BLaER1 treated with 17β-estradiol and CSF1 and Interleukin-3, amounts not matched to agents 10 nM and 100 nM (cell line): ENCODE results near the gene SYNGAP1.

ENCODE experiments used
- H3K27ac ChIP-seq, 11 experiments: shearing (Covaris generic); formaldehyde crosslinking; 2 replicates each; pipeline ENCODE4 v1.8.1; 2022
- H3K27me3 ChIP-seq, 11 experiments: shearing (Covaris generic); formaldehyde crosslinking; 2 replicates each; pipeline ENCODE4 v1.8.1; 2022
- H3K36me3 ChIP-seq, 11 experiments: shearing (Covaris generic); formaldehyde crosslinking; 2 replicates each; pipeline ENCODE4 v1.8.1; 2022
- H3K4me1 ChIP-seq, 10 experiments: shearing (Covaris generic); formaldehyde crosslinking; 2 replicates each; pipeline ENCODE4 v1.8.1; 2022
- H3K4me2 ChIP-seq, 11 experiments: shearing (Covaris generic); formaldehyde crosslinking; 2 replicates each; pipeline ENCODE4 v1.8.1; 2022
- H3K4me3 ChIP-seq, 10 experiments: shearing (Covaris generic); formaldehyde crosslinking; 2 replicates each; pipeline ENCODE4 v1.8.1; 2022
- H3K9ac ChIP-seq, 11 experiments: shearing (Covaris generic); formaldehyde crosslinking; 2 replicates each; pipeline ENCODE4 v1.8.1; 2022
- H3K9me3 ChIP-seq, 11 experiments: shearing (Covaris generic); formaldehyde crosslinking; replicated peaks in 1 of 11; 2 replicates each; pipeline ENCODE4 v1.8.1; 2022
- H4K20me1 ChIP-seq, 11 experiments: shearing (Covaris generic); formaldehyde crosslinking; 2 replicates each; pipeline ENCODE4 v1.8.1; 2022
- Cebpa-rat ChIP-seq, 11 experiments: shearing (Covaris generic); IDR thresholded peaks; 2 replicates each; pipeline ENCODE4 v1.8.1; 2022

The SYNGAP1 gene

GRCh38 chr6:33423777-33424176 lies 3.9 kb downstream of the SYNGAP1 start:
- Histone ChIP-seq H3K4me1 (peaks cover 39 to 50% (median 46%) of the 10 kb centered on the region in 10 experiments), H3K27ac (no peak overlapping the region), H3K9ac (no peak overlapping the region), H3K27me3 (peaks cover 0 to 15% (median 0%) of the 10 kb centered on the region in 11 experiments; a peak in 2 of 22 replicates), H4K20me1 (peaks cover 0 to 2% (median 0%) of the 10 kb centered on the region in 11 experiments; a peak in 2 of 22 replicates), H3K36me3 (no peaks in the 10 kb centered on the region), H3K4me3 (no peak overlapping the region), H3K9me3 (no peaks in the 10 kb centered on the region), H3K4me2 (peak overlapping the region; percentile 87 to 100 (median 98))
- TF ChIP-seq Cebpa-rat (IDR thresholded peaks at IDR 0.05): no peak

DNA sequence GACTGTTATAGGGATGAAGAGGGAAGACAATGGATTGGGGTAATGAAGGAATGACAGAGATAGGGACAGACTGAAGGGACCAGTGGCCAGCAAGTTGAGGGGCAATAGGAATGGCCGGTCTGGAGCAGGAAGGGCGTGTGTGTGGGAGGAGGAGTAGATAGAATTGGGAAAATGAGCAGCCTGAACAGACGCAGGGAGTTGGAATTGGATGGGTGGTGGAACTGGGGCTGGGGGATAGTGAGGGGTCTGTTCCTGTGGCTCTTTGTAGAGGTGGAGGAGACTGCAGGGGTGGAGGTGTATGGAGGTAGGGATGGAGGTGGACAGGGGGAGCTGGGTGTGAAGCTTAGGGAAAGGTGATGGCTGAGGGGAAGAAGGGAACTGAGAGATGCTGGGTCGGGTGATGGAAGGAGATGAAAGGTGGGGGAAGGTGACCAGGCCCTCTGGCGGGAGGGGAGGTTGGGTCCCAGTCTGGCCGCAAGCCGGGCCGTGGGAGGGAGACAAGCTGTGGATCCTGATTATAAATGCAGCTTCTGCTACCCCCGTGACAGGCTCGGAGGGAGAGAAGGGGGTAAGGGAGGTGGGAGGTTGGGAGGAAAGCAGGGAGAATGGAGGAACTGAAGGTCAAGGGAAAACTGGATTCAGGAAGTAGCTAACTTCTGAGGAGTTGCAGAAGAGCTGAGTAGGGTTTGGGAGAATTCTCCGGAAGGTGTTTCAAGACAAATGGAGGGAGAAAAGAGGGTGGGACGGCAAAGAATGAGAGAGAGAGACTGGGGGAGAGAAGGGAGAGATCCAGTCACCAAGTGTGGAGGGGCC lies 5.2 kb downstream of the SYNGAP1 start:
- TF ChIP-seq Cebpa-rat (IDR thresholded peaks at IDR 0.05): no peak

DNA sequence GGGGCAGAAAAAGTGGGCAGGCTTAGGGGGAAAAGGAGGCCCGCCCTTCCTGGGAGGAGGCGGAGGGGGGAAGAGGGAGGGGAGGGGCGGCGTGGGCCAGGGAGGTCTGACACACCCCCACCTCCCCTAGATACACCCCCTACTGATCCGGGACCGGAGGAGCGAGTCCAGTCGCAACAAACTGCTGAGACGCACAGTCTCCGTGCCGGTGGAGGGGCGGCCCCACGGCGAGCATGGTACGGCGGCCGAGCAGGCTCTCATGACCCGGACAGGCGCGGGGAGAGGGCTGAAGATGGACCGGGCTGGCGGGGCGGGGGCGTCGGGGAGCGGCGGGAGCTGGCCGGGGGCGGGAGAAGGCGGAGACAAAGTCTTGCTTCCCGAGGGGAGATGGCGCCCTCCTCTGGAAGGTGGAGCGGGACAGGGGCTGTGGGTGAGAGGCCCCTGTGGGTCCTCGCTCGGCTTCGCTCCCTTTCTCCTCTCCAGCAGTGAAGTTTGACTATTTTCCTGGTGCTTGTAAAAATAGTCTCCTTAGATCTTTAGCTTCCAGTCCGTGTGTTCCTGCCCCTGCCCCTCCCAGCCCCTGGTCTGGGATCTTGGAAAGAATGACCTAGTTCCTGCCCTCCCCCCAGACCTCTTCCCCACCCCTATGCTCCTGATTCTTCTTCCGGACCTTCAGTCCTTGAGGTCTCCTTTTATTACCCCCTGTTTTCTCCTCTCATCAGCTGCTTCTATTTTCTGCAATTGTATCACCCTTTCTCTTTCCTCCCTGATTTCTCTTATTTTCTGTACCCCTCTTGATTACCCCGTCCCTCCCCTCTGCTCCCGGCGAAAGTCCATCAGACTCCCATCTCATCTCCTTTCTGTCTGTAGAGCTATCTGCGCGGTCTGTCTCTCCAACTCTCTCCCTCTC lies 6.1 kb downstream of the SYNGAP1 start:
- Histone ChIP-seq H4K20me1 (peaks cover 0 to 14% (median 0%) of the 10 kb centered on the region in 11 experiments; a peak in 4 of 22 replicates), H3K27me3 (peaks cover 0 to 15% (median 0%) of the 10 kb centered on the region in 11 experiments; a peak in 2 of 22 replicates), H3K9ac (peak overlapping the region; percentile 73 to 86 (median 82)), H3K4me1 (peaks cover 50 to 61% (median 57%) of the 10 kb centered on the region in 10 experiments), H3K9me3 (no peaks in the 10 kb centered on the region), H3K4me2 (peak overlapping the region; percentile 87 to 100 (median 98)), H3K4me3 (peak overlapping the region; percentile 58 to 78 (median 68)), H3K36me3 (no peaks in the 10 kb centered on the region), H3K27ac (peak overlapping the region; percentile 66 to 85 (median 76))
- TF ChIP-seq Cebpa-rat (IDR thresholded peaks at IDR 0.05): no peak

More for the DNA sequence above, 5.2 kb downstream of the SYNGAP1 start:
- H3K4me1 ChIP-seq: peaks cover 41 to 52% (median 48%) of the 10 kb centered on the region in 10 experiments
- H4K20me1 ChIP-seq: peaks cover 0 to 14% (median 0%) of the 10 kb centered on the region in 11 experiments; a peak in 4 of 22 replicates
- H3K9me3 ChIP-seq: no peaks in the 10 kb centered on the region
- peak overlapping the region; percentile 66 to 85 (median 76) for H3K27ac ChIP-seq
- no peaks in the 10 kb centered on the region for H3K36me3 ChIP-seq
- H3K9ac ChIP-seq: peak overlapping the region; percentile 73 to 86 (median 82)
- H3K4me2 ChIP-seq: peak overlapping the region; percentile 87 to 100 (median 98)
- H3K27me3 ChIP-seq: peaks cover 0 to 15% (median 0%) of the 10 kb centered on the region in 11 experiments; a peak in 2 of 22 replicates
- H3K4me3 ChIP-seq: peak overlapping the region; percentile 58 to 78 (median 68)

GRCh38 chr6:33426590-33427511 lies 7.0 kb downstream of the SYNGAP1 start:
- Histone ChIP-seq H3K4me1 (peaks cover 59 to 68% (median 64%) of the 10 kb centered on the region in 10 experiments), H3K4me3 (peak overlapping the region; percentile 64 to 80 (median 72)), H3K27ac (peak overlapping the region in 7 of 11 experiments; percentile 54 to 85 (median 65); a peak in 8 of 22 replicates)

DNA sequence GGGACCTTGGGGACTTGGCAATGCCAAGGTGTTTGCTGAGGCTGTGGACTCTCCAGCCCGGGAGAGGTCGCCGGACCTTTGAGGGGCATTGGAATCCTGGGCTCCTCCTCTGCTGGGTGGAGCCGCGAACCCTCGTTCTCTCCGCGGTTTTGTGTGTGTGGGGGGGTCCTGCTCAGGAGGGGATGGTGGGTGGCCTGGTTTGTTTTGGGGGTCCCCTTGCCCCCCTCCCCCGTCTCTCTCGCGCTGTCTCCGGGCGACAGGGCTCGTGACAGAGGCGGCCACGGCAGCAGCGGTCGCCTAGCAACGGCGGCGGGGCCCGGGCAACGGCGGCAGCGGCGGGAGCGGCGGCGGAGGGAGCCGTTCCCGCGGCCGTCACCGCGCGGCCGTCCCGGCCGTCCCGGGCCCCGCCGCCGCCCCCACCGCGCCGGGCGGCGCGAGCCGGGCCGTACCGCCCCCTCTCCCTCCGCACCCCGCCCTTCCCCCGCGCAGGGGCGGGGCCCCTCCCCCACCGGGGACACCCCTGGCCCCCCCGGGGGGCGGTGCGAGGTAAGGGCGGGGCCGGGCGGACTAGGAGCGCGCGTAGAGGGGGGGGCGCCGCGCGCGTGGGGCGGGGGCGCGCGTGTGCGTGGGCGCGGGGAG lies 7.8 kb downstream of the SYNGAP1 start:
- H3K27me3 ChIP-seq: peaks cover 0 to 4% (median 0%) of the 10 kb centered on the region in 11 experiments; a peak in 1 of 22 replicates
- H3K9ac ChIP-seq: peak overlapping the region; percentile 66 to 82 (median 76)
- H4K20me1 ChIP-seq: peaks cover 0 to 14% (median 0%) of the 10 kb centered on the region in 11 experiments; a peak in 4 of 22 replicates
- no peaks in the 10 kb centered on the region for H3K36me3 ChIP-seq
- TF ChIP-seq Cebpa-rat (IDR thresholded peaks at IDR 0.05): no peak
- peaks cover 68 to 76% (median 72%) of the 10 kb centered on the region in 10 experiments for H3K4me1 ChIP-seq
- H3K4me3 ChIP-seq: peak overlapping the region; percentile 64 to 80 (median 72)
- H3K27ac ChIP-seq: peak overlapping the region; percentile 35 to 70 (median 54); a peak in 19 of 22 replicates
- no peaks in the 10 kb centered on the region for H3K9me3 ChIP-seq
- peak overlapping the region; percentile 83 to 100 (median 98) for H3K4me2 ChIP-seq

More at GRCh38 chr6:33426590-33427511, 7.0 kb downstream of the SYNGAP1 start:
- peak overlapping the region; percentile 87 to 100 (median 98) for H3K4me2 ChIP-seq
- H3K27me3 ChIP-seq: peaks cover 0 to 12% (median 0%) of the 10 kb centered on the region in 11 experiments; a peak in 1 of 22 replicates
- H4K20me1 ChIP-seq: peaks cover 0 to 14% (median 0%) of the 10 kb centered on the region in 11 experiments; a peak in 4 of 22 replicates
- H3K36me3 ChIP-seq: no peaks in the 10 kb centered on the region
- no peak for TF ChIP-seq Cebpa-rat (IDR thresholded peaks at IDR 0.05)
- H3K9ac ChIP-seq: peak overlapping the region; percentile 66 to 86 (median 81); a peak in 21 of 22 replicates
- H3K9me3 ChIP-seq: no peaks in the 10 kb centered on the region

- Histone ChIP-seq H3K4me3 (peak overlapping the region; percentile 64 to 80 (median 72)), H3K9ac (peak overlapping the region; percentile 38 to 82 (median 73); a peak in 21 of 22 replicates), H3K4me2 (peak overlapping the region; percentile 83 to 100 (median 98)), H4K20me1 (peaks cover 0 to 14% (median 0%) of the 10 kb centered on the region in 11 experiments; a peak in 4 of 22 replicates), H3K4me1 (peaks cover 75 to 83% (median 79%) of the 10 kb centered on the region in 10 experiments), H3K27me3 (no peaks in the 10 kb centered on the region), H3K9me3 (no peaks in the 10 kb centered on the region), H3K36me3 (no peaks in the 10 kb centered on the region), H3K27ac (peak overlapping the region in 9 of 11 experiments; percentile 54 to 70 (median 63); a peak in 15 of 22 replicates)
- TF ChIP-seq Cebpa-rat (IDR thresholded peaks at IDR 0.05): no peak
Observed at GRCh38 chr6:33428224-33428965, 8.5 kb downstream of the SYNGAP1 start.
